Neural progenitor cell (in vitro differentiated cells): ENCODE results near the gene PRKCA. TPM values are rescaled to one million over a fixed set of nuclear protein-coding genes. Genes with fewer than 3 reads are reported as not detected.
"Not testable (repeated sequence)": the region's sequence is repeated elsewhere in the genome, so short reads cannot be mapped to it uniquely, and the experiment has no call there.

Experiments
- DNase-seq: peaks from one replicate; pipeline ENCODE4 v3.0.0-alpha.2; 2016; ENCODE audit warnings: low spot score
- H2AFZ ChIP-seq: fragments of 200-600 bp; sonication (generic); replicated peaks from 2 replicates; pipeline ENCODE4 v1.6.1; 2016; ENCODE audit warnings: antibody characterized with exemption
- H3F3A ChIP-seq: fragments of 200-600 bp; sonication (generic); 2 replicates; pipeline ENCODE4 v1.6.1; 2016; ENCODE audit warnings: antibody characterized with exemption, low read depth
- H3K27ac ChIP-seq: fragments of 200-600 bp; sonication (generic); 2 replicates; pipeline ENCODE4 v1.5.1; 2016; ENCODE audit warnings: mild to moderate bottlenecking
- H3K27me3 ChIP-seq: fragments of 200-600 bp; sonication (generic); 2 replicates; pipeline ENCODE4 v1.6.1; 2016; ENCODE audit warnings: mild to moderate bottlenecking, moderate library complexity
- H3K36me3 ChIP-seq: fragments of 200-600 bp; sonication (generic); 2 replicates; pipeline ENCODE4 v1.5.1; 2016
- H3K4me1 ChIP-seq: fragments of 200-600 bp; sonication (generic); 2 replicates; pipeline ENCODE4 v1.6.1; 2016; ENCODE audit warnings: mixed run types
- H3K4me2 ChIP-seq: fragments of 200-600 bp; sonication (generic); 2 replicates; pipeline ENCODE4 v1.6.1; 2016
- H3K4me3 ChIP-seq: fragments of 200-600 bp; sonication (generic); 2 replicates; pipeline ENCODE4 v1.5.1; 2016
- H3K79me2 ChIP-seq: fragments of 200-600 bp; sonication (generic); 2 replicates; pipeline ENCODE4 v1.6.1; 2016; ENCODE audit warnings: low read depth
- H3K9ac ChIP-seq: fragments of 200-600 bp; sonication (generic); 2 replicates; pipeline ENCODE4 v1.6.1; 2016
- H3K9me3 ChIP-seq: fragments of 200-600 bp; sonication (generic); 2 replicates; pipeline ENCODE4 v1.5.1; 2016; ENCODE audit warnings: low read depth
- H4K20me1 ChIP-seq: fragments of 200-600 bp; sonication (generic); 2 replicates; pipeline ENCODE4 v1.6.1; 2016; ENCODE audit warnings: low read depth
- H3K27ac Mint-ChIP-seq: 3 replicates; pipeline ENCODE4 v1.8.0; 2021; ENCODE audit warnings: mixed read lengths
- H3K27me3 Mint-ChIP-seq: 2 replicates; pipeline ENCODE4 v1.8.0; 2022; ENCODE audit warnings: low read depth, mild to moderate bottlenecking, inconsistent platforms, moderate library complexity, mixed read lengths; ENCODE audit not compliant: insufficient read depth
- H3K36me3 Mint-ChIP-seq: 3 replicates; pipeline ENCODE4 v1.8.0; 2021; ENCODE audit warnings: mixed read lengths
- H3K4me1 Mint-ChIP-seq: 3 replicates; pipeline ENCODE4 v1.8.0; 2021; ENCODE audit warnings: mixed read lengths
- H3K4me3 Mint-ChIP-seq: 3 replicates; pipeline ENCODE4 v1.8.0; 2021; ENCODE audit warnings: mild to moderate bottlenecking, moderate library complexity, mixed read lengths
- H3K9me3 Mint-ChIP-seq: 3 replicates; pipeline ENCODE4 v1.8.0; 2020; ENCODE audit warnings: mixed read lengths
- CTCF ChIP-seq: fragments of 200-600 bp; sonication (generic); IDR thresholded peaks from 2 replicates; pipeline ENCODE4 v1.5.1; 2017; ENCODE audit warnings: antibody characterized with exemption, mild to moderate bottlenecking
- EZH2 ChIP-seq: fragments of 200-600 bp; sonication (generic); IDR thresholded peaks from 2 replicates; pipeline ENCODE4 v1.6.1; 2017; ENCODE audit warnings: antibody characterized with exemption, mild to moderate bottlenecking, moderate library complexity
- EZH2phosphoT487 ChIP-seq: fragments of 200-600 bp; sonication (generic); IDR thresholded peaks from 2 replicates; pipeline ENCODE4 v1.6.1; 2017; ENCODE audit warnings: antibody characterized with exemption
- total RNA-seq: library from RNA; depleted of rRNA; stranded (reverse); fragments of >200 nt; gene quantifications from 2 replicates; pipeline ENCODE4 v1.2.3, GENCODE V29; 2015; ENCODE audit warnings: low replicate concordance

The PRKCA gene
- total RNA-seq, 1 donor from 2014 or later, result 2.1 TPM

GRCh38 chr17:66487981-66488468 lies 185.6 kb downstream of the PRKCA start:
- Mint-ChIP-seq H3K4me1 (peaks cover 23% of the 10 kb centered on the region), H3K27ac (no peak overlapping the region), H3K4me3 (no peak overlapping the region), H3K36me3 (no peaks in the 10 kb centered on the region), H3K9me3 (no peaks in the 10 kb centered on the region), H3K27me3 (no peaks in the 10 kb centered on the region)
- Histone ChIP-seq H3K4me3 (no peak overlapping the region), H2AFZ (no peak overlapping the region), H4K20me1 (no peaks in the 10 kb centered on the region), H3K79me2 (no peaks in the 10 kb centered on the region), H3K4me2 (no peak overlapping the region), H3K9ac (no peak overlapping the region), H3K27ac (no peak overlapping the region), H3K27me3 (no peaks in the 10 kb centered on the region), H3K36me3 (no peaks in the 10 kb centered on the region), H3K4me1 (peaks cover 10% of the 10 kb centered on the region), H3K9me3 (no peaks in the 10 kb centered on the region), H3F3A (no peaks in the 10 kb centered on the region)
- no peak for DNase-seq
- TF ChIP-seq CTCF, result no peak
- no peak for TF ChIP-seq EZH2
- no peak for TF ChIP-seq EZH2phosphoT487

- H3K36me3 Mint-ChIP-seq, result no peaks in the 10 kb centered on the region
- Histone ChIP-seq H3K27ac (no peak overlapping the region), H3K4me3 (no peak overlapping the region), H3K27me3 (no peaks in the 10 kb centered on the region), H2AFZ (no peak overlapping the region), H4K20me1 (no peaks in the 10 kb centered on the region), H3K9me3 (no peaks in the 10 kb centered on the region), H3K9ac (no peak overlapping the region), H3K4me1 (peaks cover 10% of the 10 kb centered on the region), H3K4me2 (no peak overlapping the region), H3K36me3 (no peaks in the 10 kb centered on the region), H3K79me2 (no peaks in the 10 kb centered on the region), H3F3A (no peaks in the 10 kb centered on the region)
- H3K4me1 Mint-ChIP-seq, result peaks cover 31% of the 10 kb centered on the region
- H3K27me3 Mint-ChIP-seq, result no peaks in the 10 kb centered on the region
- TF ChIP-seq EZH2, result no peak
- TF ChIP-seq CTCF, result no peak
- no peak for TF ChIP-seq EZH2phosphoT487
- H3K27ac Mint-ChIP-seq, result no peak overlapping the region
- H3K4me3 Mint-ChIP-seq, result no peak overlapping the region
- DNase-seq, result no peak
- no peaks in the 10 kb centered on the region for H3K9me3 Mint-ChIP-seq
Measured at GRCh38 chr17:66488864-66489263, 186.5 kb downstream of the PRKCA start.

GRCh38 chr17:66489576-66489975 lies 187.2 kb downstream of the PRKCA start:
- not testable (repeated sequence) for H3K27ac Mint-ChIP-seq, H3K36me3 Mint-ChIP-seq, DNase-seq, H3K9ac ChIP-seq, H3K4me3 Mint-ChIP-seq, H3K9me3 Mint-ChIP-seq, H3K27me3 ChIP-seq, H3K4me3 ChIP-seq, H3K9me3 ChIP-seq, H3K79me2 ChIP-seq, H3K4me1 ChIP-seq, H4K20me1 ChIP-seq, H3F3A ChIP-seq, H3K4me2 ChIP-seq, H2AFZ ChIP-seq, H3K27ac ChIP-seq, H3K36me3 ChIP-seq, H3K27me3 Mint-ChIP-seq
- peaks cover 37% of the 10 kb centered on the region for H3K4me1 Mint-ChIP-seq

- Histone ChIP-seq H3K27ac (no peak overlapping the region), H3F3A (no peaks in the 10 kb centered on the region), H3K79me2 (no peaks in the 10 kb centered on the region), H3K9me3 (no peaks in the 10 kb centered on the region), H3K4me2 (no peak overlapping the region), H2AFZ (no peak overlapping the region), H3K4me1 (peaks cover 6% of the 10 kb centered on the region), H3K4me3 (no peak overlapping the region), H3K27me3 (no peaks in the 10 kb centered on the region), H3K36me3 (no peaks in the 10 kb centered on the region), H3K9ac (no peak overlapping the region), H4K20me1 (no peaks in the 10 kb centered on the region)
- Mint-ChIP-seq H3K27me3 (no peaks in the 10 kb centered on the region), H3K4me3 (no peak overlapping the region), H3K4me1 (peaks cover 29% of the 10 kb centered on the region), H3K9me3 (no peaks in the 10 kb centered on the region), H3K27ac (no peak overlapping the region), H3K36me3 (no peaks in the 10 kb centered on the region)
- DNase-seq, result no peak
- TF ChIP-seq EZH2 (no peak), EZH2phosphoT487 (no peak), CTCF (no peak)
Measured at GRCh38 chr17:66491213-66491612, 188.8 kb downstream of the PRKCA start.
